NCI-H1436 (cell line): ENCODE data around the gene GIT1.

Experiments used
- DNase-seq: peaks from one replicate; lab custom pipeline; 2025; lab: John Stamatoyannopoulos, UW

The GIT1 gene

GRCh38 chr17:29594519-29595090 is 5.2 kb upstream of the GIT1 start:
- DNase-seq: no peak

GRCh38 chr17:29593591-29594518 is 4.4 kb upstream of the GIT1 start:
- DNase-seq: peak; percentile 67

- peak; percentile 90 for DNase-seq
Measured at GRCh38 chr17:29592850-29593551, 3.6 kb upstream of the GIT1 start, which contains the start of gene ANKRD13B. TSS of gene ANKRD13B (plus strand) at chr17:29593132. CDS start at chr17:29593622, 490 bp downstream.

- DNase-seq: peak; percentile 95
Measured at GRCh38 chr17:29591737-29592608, 2.5 kb upstream of the GIT1 start.

GRCh38 chr17:29591146-29591736 is 1.8 kb upstream of the GIT1 start:
- peak; percentile 68 for DNase-seq

GRCh38 chr17:29590411-29591145 is 1.1 kb upstream of the GIT1 start:
- DNase-seq: peak; percentile 74

- DNase-seq: no peak
Measured at GRCh38 chr17:29588562-29589411, 661 bp downstream of the GIT1 start.

- no peak for DNase-seq
Measured at GRCh38 chr17:29588017-29588561, 1.4 kb downstream of the GIT1 start.

- DNase-seq: no peak
Measured at GRCh38 chr17:29587591-29587990, 1.9 kb downstream of the GIT1 start.

GRCh38 chr17:29586676-29587469 is 2.6 kb downstream of the GIT1 start:
- no peak for DNase-seq

GRCh38 chr17:29585080-29585751 is 4.2 kb downstream of the GIT1 start:
- no peak for DNase-seq

GRCh38 chr17:29584452-29585079 is 4.9 kb downstream of the GIT1 start:
- DNase-seq: no peak

GRCh38 chr17:29583324-29584248 is 5.9 kb downstream of the GIT1 start:
- no peak for DNase-seq

- no peak for DNase-seq
Measured at GRCh38 chr17:29582772-29583171, 6.7 kb downstream of the GIT1 start.

GRCh38 chr17:29582254-29582765 is 7.1 kb downstream of the GIT1 start:
- DNase-seq: no peak
